Ovary (tissue), 3 donors: Measurements from ENCODE around the gene JAM3.

ENCODE experiments used
- POLR2A ChIP-seq: fragments of 450-650 bp; IDR thresholded peaks from one replicate; pipeline ENCODE4 v1.6.1; 2017; ENCODE audit warnings: antibody characterized with exemption, mild to moderate bottlenecking, moderate library complexity
- TF ChIP-seq, protein P1 (sequence below), 3 donors: fragments of 450-650 bp in 2 of 3; fragments of 200-600 bp in 1 of 3; IDR thresholded peaks; one replicate each; pipeline versions ENCODE4 v1.5.1 to v1.8.0; 2016 to 2022; ENCODE audit warnings: antibody characterized with exemption in 3 of 3, mild to moderate bottlenecking in 1 of 3
- donor health status: DM: no; HTN: no; CAD: no.

DNA sequence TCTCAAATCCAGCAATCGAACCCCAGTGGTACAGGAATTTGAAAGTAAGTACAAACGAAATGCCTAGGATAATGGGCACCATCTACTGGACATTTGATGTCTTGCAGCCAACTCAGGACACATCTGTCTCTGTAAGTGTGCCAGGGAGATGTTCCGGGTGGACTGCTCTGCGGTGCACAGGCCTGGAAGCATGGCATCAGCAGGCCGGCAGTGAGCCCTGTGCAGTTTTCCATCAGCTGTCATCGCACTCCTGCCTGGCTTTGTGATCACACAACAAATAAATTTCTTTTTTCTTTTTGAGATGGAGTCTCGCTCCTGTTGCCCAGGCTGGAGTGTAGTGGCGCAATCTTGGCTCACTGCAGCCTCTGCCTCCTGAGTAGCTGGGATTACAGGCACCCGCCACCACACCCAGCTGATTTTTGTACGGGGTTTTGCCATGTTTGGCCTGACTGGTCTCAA is 71.0 kb downstream of the JAM3 start:
- TF ChIP-seq, protein P1, sequence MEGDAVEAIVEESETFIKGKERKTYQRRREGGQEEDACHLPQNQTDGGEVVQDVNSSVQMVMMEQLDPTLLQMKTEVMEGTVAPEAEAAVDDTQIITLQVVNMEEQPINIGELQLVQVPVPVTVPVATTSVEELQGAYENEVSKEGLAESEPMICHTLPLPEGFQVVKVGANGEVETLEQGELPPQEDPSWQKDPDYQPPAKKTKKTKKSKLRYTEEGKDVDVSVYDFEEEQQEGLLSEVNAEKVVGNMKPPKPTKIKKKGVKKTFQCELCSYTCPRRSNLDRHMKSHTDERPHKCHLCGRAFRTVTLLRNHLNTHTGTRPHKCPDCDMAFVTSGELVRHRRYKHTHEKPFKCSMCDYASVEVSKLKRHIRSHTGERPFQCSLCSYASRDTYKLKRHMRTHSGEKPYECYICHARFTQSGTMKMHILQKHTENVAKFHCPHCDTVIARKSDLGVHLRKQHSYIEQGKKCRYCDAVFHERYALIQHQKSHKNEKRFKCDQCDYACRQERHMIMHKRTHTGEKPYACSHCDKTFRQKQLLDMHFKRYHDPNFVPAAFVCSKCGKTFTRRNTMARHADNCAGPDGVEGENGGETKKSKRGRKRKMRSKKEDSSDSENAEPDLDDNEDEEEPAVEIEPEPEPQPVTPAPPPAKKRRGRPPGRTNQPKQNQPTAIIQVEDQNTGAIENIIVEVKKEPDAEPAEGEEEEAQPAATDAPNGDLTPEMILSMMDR (IDR thresholded peaks at IDR 0.05): peak; percentile 77 to 94 (median 92)
- no peak for TF ChIP-seq POLR2A
